ENCODE results near the gene MYO1H. TPM values are rescaled to one million over a fixed set of nuclear protein-coding genes. Genes with fewer than 3 reads are reported as not detected.

MYO1H gene
- total and polyA plus RNA-seq, 10 donors = 0.05 TPM; not detected in 9

GRCh38 chr12:109462868-109463692 is 115.4 kb downstream of the MYO1H start:
- H3K4me3 ChIP-seq = no peak overlapping the region
- peak overlapping the region; percentile 29 to 87 (median 82) for H3K27ac ChIP-seq
- DNase-seq = peak; percentile 70
- no peak for TF ChIP-seq CTCF (IDR thresholded peaks at IDR 0.05 in 8 of 11, conservative IDR thresholded peaks at IDR 0.05 in 3 of 11)
- no peak for TF ChIP-seq POLR2A (IDR thresholded peaks at IDR 0.05)
- peak in 2 of 3 donors; percentile 58 to 87 for TF ChIP-seq POLR2AphosphoS5 (IDR thresholded peaks at IDR 0.05)
- no peaks in the 10 kb centered on the region for H3K27me3 ChIP-seq (replicated peaks in 1 of 7)
- peaks cover 0 to 78% (median 28%) of the 10 kb centered on the region in 6 donors for H3K36me3 ChIP-seq
- H3K4me1 ChIP-seq = peaks cover 45 to 100% (median 76%) of the 10 kb centered on the region in 6 donors
- 34 to 43% (median 37%) methylated on average over 14 of the region's 14 CpGs for WGBS, 5 donors
- intact Hi-C loops (cut with DNase I; ENCODE audit: low total_unique reads) = no loop called here
- H3K9me3 ChIP-seq = no peaks in the 10 kb centered on the region

- Histone ChIP-seq H3K36me3 (peaks cover 0 to 78% (median 30%) of the 10 kb centered on the region in 6 donors), H3K4me1 (peaks cover 47 to 100% (median 77%) of the 10 kb centered on the region in 6 donors), H3K27me3 (replicated peaks in 1 of 7) (no peaks in the 10 kb centered on the region), H3K9me3 (no peaks in the 10 kb centered on the region), H3K4me3 (no peak overlapping the region), H3K27ac (peak overlapping the region; percentile 29 to 87 (median 82))
- intact Hi-C loops (cut with DNase I; ENCODE audit: low total_unique reads) = no loop called here
- no peak for TF ChIP-seq POLR2AphosphoS5 (IDR thresholded peaks at IDR 0.05)
- TF ChIP-seq POLR2A (IDR thresholded peaks at IDR 0.05) = no peak
- no peak for TF ChIP-seq CTCF (IDR thresholded peaks at IDR 0.05 in 8 of 11, conservative IDR thresholded peaks at IDR 0.05 in 3 of 11)
- no peak for DNase-seq
- 52 to 68% (median 64%) methylated on average over 5 of the region's 5 CpGs for WGBS, 5 donors
These were observed 116.1 kb downstream of the MYO1H start for GRCh38 chr12:109463756-109464155.

GRCh38 chr12:109464642-109465351 is 117.1 kb downstream of the MYO1H start:
- Histone ChIP-seq H3K9me3 (no peaks in the 10 kb centered on the region), H3K4me1 (peaks cover 47 to 100% (median 80%) of the 10 kb centered on the region in 6 donors), H3K27ac (peak overlapping the region in 7 of 8 donors; percentile 69 to 87 (median 82)), H3K27me3 (replicated peaks in 1 of 7) (no peaks in the 10 kb centered on the region), H3K4me3 (no peak overlapping the region), H3K36me3 (peaks cover 0 to 78% (median 34%) of the 10 kb centered on the region in 6 donors)
- no peak for TF ChIP-seq POLR2AphosphoS5 (IDR thresholded peaks at IDR 0.05)
- no peak for TF ChIP-seq CTCF (IDR thresholded peaks at IDR 0.05 in 8 of 11, conservative IDR thresholded peaks at IDR 0.05 in 3 of 11)
- TF ChIP-seq POLR2A (IDR thresholded peaks at IDR 0.05) = no peak
- DNase-seq = no peak
- 82 to 92% (median 88%) methylated on average over 14 of the region's 14 CpGs for WGBS, 5 donors
- intact Hi-C loops (cut with DNase I; ENCODE audit: low total_unique reads) = no loop called here

GRCh38 chr12:109466305-109466704 is 118.6 kb downstream of the MYO1H start:
- Histone ChIP-seq H3K4me1 (peaks cover 35 to 100% (median 74%) of the 10 kb centered on the region in 6 donors), H3K27me3 (replicated peaks in 1 of 7) (no peaks in the 10 kb centered on the region), H3K9me3 (no peaks in the 10 kb centered on the region), H3K4me3 (no peak overlapping the region), H3K27ac (peak overlapping the region in 6 of 8 donors; percentile 18 to 87 (median 40)), H3K36me3 (peaks cover 0 to 76% (median 28%) of the 10 kb centered on the region in 6 donors)
- no peak for TF ChIP-seq POLR2A (IDR thresholded peaks at IDR 0.05)
- no peak for TF ChIP-seq POLR2AphosphoS5 (IDR thresholded peaks at IDR 0.05)
- TF ChIP-seq CTCF (IDR thresholded peaks at IDR 0.05 in 8 of 11, conservative IDR thresholded peaks at IDR 0.05 in 3 of 11) = no peak
- intact Hi-C loops (cut with DNase I; ENCODE audit: low total_unique reads) = no loop called here
- 78 to 95% (median 88%) methylated on average over 2 of the region's 2 CpGs for WGBS, 5 donors
- DNase-seq = no peak

Measured in spleen (tissue), 11 donors.